ENCODE data around the gene AOX1.

GRCh38 chr2:200687922-200688920 is 102.4 kb downstream of the AOX1 start:
- TF ChIP-seq TAF1 (IDR thresholded peaks at IDR 0.05; ENCODE audit: borderline replicate concordance, insufficient read depth, low read length), result no peak
- no peak for TF ChIP-seq REST (IDR thresholded peaks at IDR 0.05; ENCODE audit: insufficient read depth in 1 of 2, low read depth in 2 of 2, low read length in 2 of 2)
